DND-41 (cell line): ENCODE measurements around the gene COMMD8.

Source experiments
- EZH2 ChIP-seq: IDR thresholded peaks from 3 replicates; pipeline ENCODE4 v1.6.1; 2012; ENCODE audit warnings: borderline replicate concordance, low read depth, mild to moderate bottlenecking, moderate library complexity, low read length, inconsistent platforms; ENCODE audit not compliant: severe bottlenecking
- TF ChIP-seq, protein P1 (sequence below): IDR thresholded peaks from 2 replicates; pipeline ENCODE4 v1.5.1; 2012; ENCODE audit warnings: borderline replicate concordance, low read length, moderate library complexity, mild to moderate bottlenecking; ENCODE audit not compliant: poor library complexity, severe bottlenecking; ENCODE audit errors: extremely low read depth

- no peak for TF ChIP-seq EZH2
- TF ChIP-seq, protein P1, sequence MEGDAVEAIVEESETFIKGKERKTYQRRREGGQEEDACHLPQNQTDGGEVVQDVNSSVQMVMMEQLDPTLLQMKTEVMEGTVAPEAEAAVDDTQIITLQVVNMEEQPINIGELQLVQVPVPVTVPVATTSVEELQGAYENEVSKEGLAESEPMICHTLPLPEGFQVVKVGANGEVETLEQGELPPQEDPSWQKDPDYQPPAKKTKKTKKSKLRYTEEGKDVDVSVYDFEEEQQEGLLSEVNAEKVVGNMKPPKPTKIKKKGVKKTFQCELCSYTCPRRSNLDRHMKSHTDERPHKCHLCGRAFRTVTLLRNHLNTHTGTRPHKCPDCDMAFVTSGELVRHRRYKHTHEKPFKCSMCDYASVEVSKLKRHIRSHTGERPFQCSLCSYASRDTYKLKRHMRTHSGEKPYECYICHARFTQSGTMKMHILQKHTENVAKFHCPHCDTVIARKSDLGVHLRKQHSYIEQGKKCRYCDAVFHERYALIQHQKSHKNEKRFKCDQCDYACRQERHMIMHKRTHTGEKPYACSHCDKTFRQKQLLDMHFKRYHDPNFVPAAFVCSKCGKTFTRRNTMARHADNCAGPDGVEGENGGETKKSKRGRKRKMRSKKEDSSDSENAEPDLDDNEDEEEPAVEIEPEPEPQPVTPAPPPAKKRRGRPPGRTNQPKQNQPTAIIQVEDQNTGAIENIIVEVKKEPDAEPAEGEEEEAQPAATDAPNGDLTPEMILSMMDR, result no peak
Observed at GRCh38 chr4:47505147-47505546, 41.6 kb upstream of the COMMD8 start.
